Keratinocyte (primary cell): ENCODE measurements around the gene SRPX.

Experiments used
- CTCF ChIP-seq, 3 experiments: IDR thresholded peaks in 1 of 3; conservative IDR thresholded peaks in 1 of 3; optimal IDR thresholded peaks in 1 of 3; 2 replicates in 2 of 3; 3 replicates in 1 of 3; pipeline versions ENCODE3 to v1.5.1; 2011; ENCODE audit warnings: low read length in 3 of 3, mild to moderate bottlenecking in 3 of 3, moderate library complexity in 2 of 3, control low read depth in 1 of 3, inconsistent platforms in 1 of 3; ENCODE audit not compliant: insufficient read depth in 2 of 3; ENCODE audit errors: extremely low read depth in 1 of 3
- EZH2 ChIP-seq: IDR thresholded peaks from one replicate; pipeline ENCODE4 v1.6.1; 2012; ENCODE audit warnings: inconsistent platforms, mild to moderate bottlenecking, low read length, moderate library complexity

GRCh38 chrX:38178396-38178795 lies 42.3 kb downstream of the SRPX start:
- no peak for TF ChIP-seq CTCF (optimal IDR thresholded peaks at IDR 0.05 in 1 of 3, IDR thresholded peaks at IDR 0.05 in 1 of 3, conservative IDR thresholded peaks at IDR 0.05 in 1 of 3; ENCODE audit: extremely low read depth in 1 of 3, insufficient read depth in 2 of 3, low read length in 3 of 3)
- no peak for TF ChIP-seq EZH2
